Panc1 (cell line): ENCODE data around the gene LNX1. TPM values are rescaled to one million over a fixed set of nuclear protein-coding genes. Genes with fewer than 3 reads are reported as not detected.

Source experiments
- ATAC-seq: fragments of 200-7000 bp; cut with Tn5 transposase; 2 replicates; pipeline ENCODE4 v1.9.1; 2020; ENCODE audit warnings: mild to moderate bottlenecking, moderate library complexity
- BruUV-seq: library from RNA; stranded (reverse); fragments of 400-500 nt; replicated peaks from 2 replicates; lab custom pipeline; 2021; lab: Mats Ljungman, UMichigan
- CTCF ChIA-PET: fragments of 300-600 bp; sonication (Branson Sonifier 250); formaldehyde crosslinking; loops from one replicate; lab custom pipeline; 2022; ENCODE audit warnings: antibody characterized with exemption; lab: Charles Lee
- POLR2A ChIA-PET: fragments of 300-600 bp; sonication (Branson Sonifier 250); formaldehyde crosslinking; loops from one replicate; lab custom pipeline; 2022; ENCODE audit warnings: antibody characterized with exemption; lab: Charles Lee
- DNase-seq: peaks from one replicate; pipeline ENCODE4 v3.0.0-alpha.2; 2010; ENCODE audit warnings: low read depth, low spot score
- H3K27ac ChIP-seq: 2 replicates; pipeline ENCODE4 v1.5.1; 2011; ENCODE audit warnings: mild to moderate bottlenecking, low read length, inconsistent platforms
- H3K27me3 ChIP-seq: fragments of 200-500 bp; sonication (Bioruptor generic); 2 replicates; pipeline ENCODE4 v1.6.0; 2014; ENCODE audit warnings: low read length, inconsistent platforms; ENCODE audit not compliant: control insufficient read depth, insufficient read depth
- H3K36me3 ChIP-seq: fragments of 200-500 bp; sonication (Bioruptor generic); 2 replicates; pipeline ENCODE4 v1.5.1; 2014; ENCODE audit warnings: inconsistent platforms, mild to moderate bottlenecking, low read length, moderate library complexity; ENCODE audit not compliant: control insufficient read depth, insufficient read depth
- H3K4me1 ChIP-seq: 2 replicates; pipeline ENCODE4 v1.5.1; 2011; ENCODE audit warnings: inconsistent platforms, mild to moderate bottlenecking, low read length, moderate library complexity; ENCODE audit not compliant: control insufficient read depth, insufficient read depth
- H3K4me3 ChIP-seq, 2 experiments: 2 replicates each; pipeline ENCODE4 v1.5.1; 2011 to 2012; ENCODE audit warnings: low read depth in 2 of 2, low read length in 2 of 2, mild to moderate bottlenecking in 2 of 2, inconsistent platforms in 1 of 2, moderate library complexity in 1 of 2
- H3K9me3 ChIP-seq: fragments of 200-500 bp; sonication (Bioruptor generic); 2 replicates; pipeline ENCODE4 v1.5.1; 2014; ENCODE audit warnings: low read depth, mild to moderate bottlenecking, inconsistent platforms, low read length, moderate library complexity; ENCODE audit not compliant: control insufficient read depth, insufficient read depth
- CTCF ChIP-seq: fragments of 450-650 bp; IDR thresholded peaks from 2 replicates; pipeline ENCODE4 v1.5.1; 2017; ENCODE audit warnings: mild to moderate bottlenecking
- POLR2AphosphoS5 ChIP-seq: IDR thresholded peaks from 2 replicates; pipeline ENCODE4 v1.6.1; 2012; ENCODE audit warnings: mild to moderate bottlenecking, low read depth, low read length, moderate library complexity
- SIN3A ChIP-seq: IDR thresholded peaks from 2 replicates; pipeline ENCODE4 v1.6.1; 2012; ENCODE audit warnings: low read depth, mild to moderate bottlenecking, low read length, moderate library complexity, borderline replicate concordance; ENCODE audit not compliant: insufficient read depth
- TCF7L2 ChIP-seq: IDR thresholded peaks from 2 replicates; pipeline ENCODE4 v1.6.1; 2011; ENCODE audit warnings: mild to moderate bottlenecking, low read depth, low read length, inconsistent platforms
- in situ Hi-C: cut with HindIII; loops from 2 replicates; pipeline ENCODE4 v1.10.0; 2016; ENCODE audit warnings: low sequenced_read_pairs, low pct_unique_long_range_greater_than_20kb
- intact Hi-C: fragments of 100-400 bp; cut with micrococcal nuclease; formaldehyde crosslinking; loops from one replicate; pipeline ENCODE4 v1.10.0; 2022; ENCODE audit not compliant: unreplicated experiment
- total RNA-seq: library from RNA; stranded (reverse); gene quantifications from one replicate; pipeline ENCODE4 v1.2.1, GENCODE V29; 2021; ENCODE audit not compliant: unreplicated experiment
- TF ChIP-seq, protein P1 (sequence below), 2 experiments: IDR thresholded peaks; 2 replicates each; pipeline ENCODE4 v1.6.1; 2011 to 2012; ENCODE audit warnings: low read depth in 2 of 2, control low read depth in 1 of 2, low read length in 1 of 2, mild to moderate bottlenecking in 1 of 2, moderate library complexity in 1 of 2; ENCODE audit not compliant: insufficient read depth in 1 of 2

Gene LNX1
- total RNA-seq, 1 experiment from 2014 or later: 0.18 TPM

DNA sequence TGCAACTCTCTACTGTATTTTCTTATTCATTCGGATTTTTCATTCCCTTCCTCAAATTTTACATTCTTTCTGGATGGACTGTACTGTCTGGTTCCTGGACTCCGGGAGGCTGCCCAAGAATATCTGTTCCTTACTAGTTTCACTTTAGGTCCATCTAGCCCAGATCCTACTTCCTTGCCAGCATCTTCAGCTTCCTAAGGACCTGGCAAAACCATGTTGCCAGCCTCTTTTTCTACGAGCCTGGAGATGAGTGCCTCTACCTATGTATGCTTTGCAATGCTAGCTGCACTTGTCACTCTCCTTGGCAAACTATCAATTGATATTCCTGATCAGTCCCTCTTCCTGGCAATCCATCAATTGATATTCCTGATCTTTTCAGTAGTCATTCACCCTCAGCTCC, 5.6 kb upstream of the LNX1 start:
- no peak for TF ChIP-seq POLR2AphosphoS5
- no peak for TF ChIP-seq TCF7L2
- TF ChIP-seq, protein P1, sequence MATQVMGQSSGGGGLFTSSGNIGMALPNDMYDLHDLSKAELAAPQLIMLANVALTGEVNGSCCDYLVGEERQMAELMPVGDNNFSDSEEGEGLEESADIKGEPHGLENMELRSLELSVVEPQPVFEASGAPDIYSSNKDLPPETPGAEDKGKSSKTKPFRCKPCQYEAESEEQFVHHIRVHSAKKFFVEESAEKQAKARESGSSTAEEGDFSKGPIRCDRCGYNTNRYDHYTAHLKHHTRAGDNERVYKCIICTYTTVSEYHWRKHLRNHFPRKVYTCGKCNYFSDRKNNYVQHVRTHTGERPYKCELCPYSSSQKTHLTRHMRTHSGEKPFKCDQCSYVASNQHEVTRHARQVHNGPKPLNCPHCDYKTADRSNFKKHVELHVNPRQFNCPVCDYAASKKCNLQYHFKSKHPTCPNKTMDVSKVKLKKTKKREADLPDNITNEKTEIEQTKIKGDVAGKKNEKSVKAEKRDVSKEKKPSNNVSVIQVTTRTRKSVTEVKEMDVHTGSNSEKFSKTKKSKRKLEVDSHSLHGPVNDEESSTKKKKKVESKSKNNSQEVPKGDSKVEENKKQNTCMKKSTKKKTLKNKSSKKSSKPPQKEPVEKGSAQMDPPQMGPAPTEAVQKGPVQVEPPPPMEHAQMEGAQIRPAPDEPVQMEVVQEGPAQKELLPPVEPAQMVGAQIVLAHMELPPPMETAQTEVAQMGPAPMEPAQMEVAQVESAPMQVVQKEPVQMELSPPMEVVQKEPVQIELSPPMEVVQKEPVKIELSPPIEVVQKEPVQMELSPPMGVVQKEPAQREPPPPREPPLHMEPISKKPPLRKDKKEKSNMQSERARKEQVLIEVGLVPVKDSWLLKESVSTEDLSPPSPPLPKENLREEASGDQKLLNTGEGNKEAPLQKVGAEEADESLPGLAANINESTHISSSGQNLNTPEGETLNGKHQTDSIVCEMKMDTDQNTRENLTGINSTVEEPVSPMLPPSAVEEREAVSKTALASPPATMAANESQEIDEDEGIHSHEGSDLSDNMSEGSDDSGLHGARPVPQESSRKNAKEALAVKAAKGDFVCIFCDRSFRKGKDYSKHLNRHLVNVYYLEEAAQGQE (IDR thresholded peaks at IDR 0.05; ENCODE audit: insufficient read depth in 1 of 2, low read depth in 2 of 2, low read length in 1 of 2): no peak
- TF ChIP-seq SIN3A: no peak
- TF ChIP-seq CTCF: no peak
- ChIA-PET POLR2A (no interaction called here), CTCF (no interaction called here)
- no peaks in the 10 kb centered on the region for H3K9me3 ChIP-seq
- no peak for ATAC-seq
- no TSS peak for BruUV-seq
- H3K27me3 ChIP-seq: no peaks in the 10 kb centered on the region
- H3K4me1 ChIP-seq: peaks cover 7% of the 10 kb centered on the region; the same call in 1 of the 2 replicates
- in situ Hi-C loops: no loop called here
- no peak for DNase-seq
- H3K27ac ChIP-seq: no peak overlapping the region
- intact Hi-C loops: no loop called here
- H3K4me3 ChIP-seq: no peak overlapping the region
- no peaks in the 10 kb centered on the region for H3K36me3 ChIP-seq

DNA sequence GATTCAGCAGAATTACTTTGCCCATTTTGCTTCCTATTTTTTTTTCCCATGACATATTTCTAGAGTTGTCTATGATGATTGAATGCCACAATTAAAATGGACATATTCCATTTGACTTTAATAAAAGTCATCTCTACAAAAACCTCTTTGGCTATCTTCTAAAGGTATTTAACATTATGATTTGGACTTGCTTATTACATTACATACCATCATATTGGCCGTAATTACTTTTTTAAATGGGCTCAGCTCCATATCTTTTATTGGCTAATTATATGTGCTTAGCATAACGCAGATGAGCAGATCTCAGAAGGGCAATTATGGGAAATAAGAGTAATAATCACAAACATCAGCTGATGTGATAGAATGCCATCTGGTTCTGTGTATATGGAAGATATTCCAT, 4.5 kb upstream of the LNX1 start:
- intact Hi-C loops: no loop called here
- in situ Hi-C loops: no loop called here
- ChIA-PET CTCF (no interaction called here), POLR2A (no interaction called here)
- no peaks in the 10 kb centered on the region for H3K36me3 ChIP-seq
- no peaks in the 10 kb centered on the region for H3K9me3 ChIP-seq
- ATAC-seq (no peak), DNase-seq (no peak)
- BruUV-seq: no TSS peak
- no peak overlapping the region for H3K27ac ChIP-seq
- no peak for TF ChIP-seq CTCF
- no peak for TF ChIP-seq TCF7L2
- TF ChIP-seq, protein P1 (IDR thresholded peaks at IDR 0.05; ENCODE audit: insufficient read depth in 1 of 2, low read depth in 2 of 2, low read length in 1 of 2): no peak
- TF ChIP-seq POLR2AphosphoS5: no peak
- no peak for TF ChIP-seq SIN3A
- peaks cover 8% of the 10 kb centered on the region for H3K4me1 ChIP-seq
- no peak overlapping the region for H3K4me3 ChIP-seq
- no peaks in the 10 kb centered on the region for H3K27me3 ChIP-seq
